H1 (cell line): ENCODE results near the gene GNAI1.

Source experiments
- BCL11A ChIP-seq, 2 experiments: IDR thresholded peaks; one replicate each; pipeline ENCODE4 v1.6.1; 2011; ENCODE audit warnings: low read depth in 2 of 2, low read length in 2 of 2, mild to moderate bottlenecking in 2 of 2
- CREB1 ChIP-seq: IDR thresholded peaks from 2 replicates; pipeline ENCODE4 v1.6.1; 2012; ENCODE audit warnings: inconsistent platforms
- EP300 ChIP-seq, 2 experiments: IDR thresholded peaks; 1 replicate in 1 of 2; 2 replicates in 1 of 2; pipeline ENCODE4 v1.6.1; 2011 to 2012; ENCODE audit warnings: low read depth in 2 of 2, low read length in 2 of 2, mild to moderate bottlenecking in 2 of 2, borderline replicate concordance in 1 of 2, inconsistent platforms in 1 of 2, moderate library complexity in 1 of 2
- POLR2A ChIP-seq, 2 experiments: IDR thresholded peaks; 1 replicate in 1 of 2; 2 replicates in 1 of 2; pipeline ENCODE4 v1.6.1; 2011; ENCODE audit warnings: low read depth in 2 of 2, low read length in 2 of 2, mild to moderate bottlenecking in 2 of 2; ENCODE audit errors: control extremely low read depth in 1 of 2
- RNF2 ChIP-seq: fragments of 200-900, 300-1000 bp; sonication (generic); IDR thresholded peaks from 2 replicates; pipeline ENCODE4 v1.7.1; 2016; ENCODE audit warnings: borderline replicate concordance, low read depth, mild to moderate bottlenecking, antibody characterized with exemption, low read length; ENCODE audit not compliant: poor library complexity, severe bottlenecking; ENCODE audit errors: missing control alignments
- SP1 ChIP-seq: IDR thresholded peaks from 2 replicates; pipeline ENCODE4 v1.6.1; 2011; ENCODE audit warnings: low read depth, low read length
- TF ChIP-seq, protein P1 (sequence below), 3 experiments: IDR thresholded peaks; 1 replicate in 2 of 3; 2 replicates in 1 of 3; pipeline versions ENCODE4 v1.5.1 to v1.6.1; 2011; ENCODE audit warnings: low read length in 3 of 3, mild to moderate bottlenecking in 3 of 3, inconsistent platforms in 2 of 3, low read depth in 1 of 3, moderate library complexity in 1 of 3; ENCODE audit not compliant: insufficient read depth in 1 of 3; ENCODE audit errors: control extremely low read depth in 1 of 3
- TF ChIP-seq, protein P2 (sequence below): IDR thresholded peaks from 2 replicates; pipeline ENCODE4 v1.6.1; 2012; ENCODE audit warnings: inconsistent platforms

DNA sequence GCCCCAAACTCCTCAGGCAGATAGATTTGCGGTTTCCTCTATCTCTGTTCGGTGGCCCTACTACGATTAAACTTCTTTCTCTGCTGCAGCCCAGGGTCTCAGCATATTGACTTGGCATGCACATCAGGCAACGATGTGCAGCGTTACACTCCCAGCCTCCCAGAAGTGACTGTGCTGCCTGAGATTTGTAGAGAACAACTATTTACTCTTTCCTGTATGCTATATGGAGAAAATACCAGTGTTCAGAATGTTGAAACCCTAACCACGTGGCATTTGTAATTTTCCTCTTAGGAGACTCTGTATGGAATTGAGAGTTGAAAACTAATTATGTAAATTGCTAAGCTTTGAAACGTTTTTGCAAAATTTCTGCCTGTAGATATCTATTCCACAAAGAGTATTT is 50.9 kb downstream of the GNAI1 start:
- TF ChIP-seq RNF2: no peak
- TF ChIP-seq, protein P1, sequence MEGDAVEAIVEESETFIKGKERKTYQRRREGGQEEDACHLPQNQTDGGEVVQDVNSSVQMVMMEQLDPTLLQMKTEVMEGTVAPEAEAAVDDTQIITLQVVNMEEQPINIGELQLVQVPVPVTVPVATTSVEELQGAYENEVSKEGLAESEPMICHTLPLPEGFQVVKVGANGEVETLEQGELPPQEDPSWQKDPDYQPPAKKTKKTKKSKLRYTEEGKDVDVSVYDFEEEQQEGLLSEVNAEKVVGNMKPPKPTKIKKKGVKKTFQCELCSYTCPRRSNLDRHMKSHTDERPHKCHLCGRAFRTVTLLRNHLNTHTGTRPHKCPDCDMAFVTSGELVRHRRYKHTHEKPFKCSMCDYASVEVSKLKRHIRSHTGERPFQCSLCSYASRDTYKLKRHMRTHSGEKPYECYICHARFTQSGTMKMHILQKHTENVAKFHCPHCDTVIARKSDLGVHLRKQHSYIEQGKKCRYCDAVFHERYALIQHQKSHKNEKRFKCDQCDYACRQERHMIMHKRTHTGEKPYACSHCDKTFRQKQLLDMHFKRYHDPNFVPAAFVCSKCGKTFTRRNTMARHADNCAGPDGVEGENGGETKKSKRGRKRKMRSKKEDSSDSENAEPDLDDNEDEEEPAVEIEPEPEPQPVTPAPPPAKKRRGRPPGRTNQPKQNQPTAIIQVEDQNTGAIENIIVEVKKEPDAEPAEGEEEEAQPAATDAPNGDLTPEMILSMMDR (IDR thresholded peaks at IDR 0.05; ENCODE audit: control extremely low read depth in 1 of 3, insufficient read depth in 1 of 3, low read depth in 1 of 3, low read length in 3 of 3): no peak
- TF ChIP-seq SP1: no peak
- TF ChIP-seq POLR2A (IDR thresholded peaks at IDR 0.05; ENCODE audit: control extremely low read depth in 1 of 2, low read depth in 2 of 2, low read length in 2 of 2): no peak
- TF ChIP-seq CREB1: no peak
- TF ChIP-seq, protein P2, sequence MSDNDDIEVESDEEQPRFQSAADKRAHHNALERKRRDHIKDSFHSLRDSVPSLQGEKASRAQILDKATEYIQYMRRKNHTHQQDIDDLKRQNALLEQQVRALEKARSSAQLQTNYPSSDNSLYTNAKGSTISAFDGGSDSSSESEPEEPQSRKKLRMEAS: no peak
- no peak for TF ChIP-seq BCL11A (IDR thresholded peaks at IDR 0.05; ENCODE audit: low read depth in 2 of 2, low read length in 2 of 2)
- no peak for TF ChIP-seq EP300 (IDR thresholded peaks at IDR 0.05; ENCODE audit: borderline replicate concordance in 1 of 2, low read depth in 2 of 2, low read length in 2 of 2)
